Stimulated activated CD8-positive, alpha-beta memory T cell treated with anti-CD3 and anti-CD28 coated beads, Interleukin-15, amount 100 ng/mL, for 1 hour (primary cell): Measurements from ENCODE around the gene OSM.

Experiments used
- DNase-seq: peaks from one replicate; pipeline ENCODE4 v3.0.0-alpha.2; 2020; ENCODE audit warnings: low read depth

Gene OSM

DNA sequence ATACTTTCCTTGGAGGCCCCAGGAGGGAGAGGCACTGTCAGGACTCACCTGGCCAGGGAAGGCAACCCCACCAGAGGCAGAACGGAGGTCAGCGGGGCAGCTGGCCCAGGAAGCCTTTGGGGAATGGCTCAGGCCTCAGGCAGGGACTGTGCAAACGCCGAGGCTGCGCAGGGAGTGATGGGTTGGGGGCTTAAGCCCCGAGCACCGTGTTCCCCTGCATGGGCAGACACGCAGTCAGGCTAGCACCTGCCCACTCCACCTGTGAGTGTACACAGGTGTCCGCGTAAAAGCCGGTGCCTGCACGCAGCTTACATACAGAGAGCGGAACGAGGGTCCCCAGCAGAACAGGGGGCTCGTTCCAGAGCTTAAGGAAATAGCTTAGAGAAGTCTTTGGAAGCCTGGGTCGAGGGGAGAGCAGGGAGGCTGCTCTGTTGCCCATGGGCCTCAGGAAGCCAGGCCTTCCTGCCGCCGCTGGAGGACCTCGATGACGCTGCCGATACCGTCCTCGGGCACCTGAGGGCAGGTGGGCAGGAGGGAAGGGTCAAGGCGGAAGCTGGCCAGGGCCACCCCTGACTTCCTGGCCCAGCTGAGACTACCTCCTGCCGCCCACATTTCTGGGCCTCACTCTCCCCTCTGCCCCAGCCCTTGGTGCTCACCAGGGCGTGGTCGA, 18.7 kb upstream of the OSM start:
- DNase-seq = no peak

DNA sequence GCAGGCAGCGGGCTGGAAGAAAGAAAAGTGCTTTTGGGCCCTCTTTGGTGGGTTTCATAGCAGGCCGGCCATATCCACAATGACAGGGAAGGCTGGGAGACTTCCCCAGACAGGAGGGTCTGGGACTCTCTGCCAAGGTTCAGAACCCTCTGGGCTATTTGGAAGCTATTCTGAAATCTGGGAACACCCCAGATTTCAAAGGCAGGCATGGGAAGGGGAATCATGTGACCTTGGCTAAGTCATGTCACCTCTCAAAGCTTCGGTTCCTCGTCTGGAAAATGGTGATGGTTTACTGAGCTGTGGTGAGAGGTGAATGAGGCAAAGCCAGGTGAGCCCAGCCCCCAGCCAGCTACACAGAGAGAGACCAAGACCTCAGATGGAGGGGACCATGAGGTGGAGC, 18.0 kb upstream of the OSM start:
- no peak for DNase-seq

DNA sequence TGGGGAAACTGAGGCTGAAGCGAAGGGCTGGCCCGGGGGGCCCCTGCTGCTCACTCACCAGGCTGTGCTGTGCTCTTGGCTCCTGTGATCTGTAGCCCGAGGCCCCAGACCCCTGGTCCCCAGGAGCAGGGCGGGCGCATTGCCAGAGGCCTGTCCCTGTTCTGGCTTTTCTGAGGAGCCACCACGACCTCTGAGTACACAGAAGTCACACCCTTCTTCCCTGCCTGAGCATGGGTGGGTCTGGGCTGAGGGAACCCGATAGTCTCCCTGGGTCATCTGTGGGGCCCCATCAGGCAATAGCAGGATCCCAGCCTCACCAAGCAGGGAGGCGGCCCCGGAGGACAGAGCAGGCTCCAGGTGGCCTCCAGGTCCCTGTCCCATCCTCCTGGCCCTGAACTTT, 17.5 kb upstream of the OSM start:
- DNase-seq = no peak

DNA sequence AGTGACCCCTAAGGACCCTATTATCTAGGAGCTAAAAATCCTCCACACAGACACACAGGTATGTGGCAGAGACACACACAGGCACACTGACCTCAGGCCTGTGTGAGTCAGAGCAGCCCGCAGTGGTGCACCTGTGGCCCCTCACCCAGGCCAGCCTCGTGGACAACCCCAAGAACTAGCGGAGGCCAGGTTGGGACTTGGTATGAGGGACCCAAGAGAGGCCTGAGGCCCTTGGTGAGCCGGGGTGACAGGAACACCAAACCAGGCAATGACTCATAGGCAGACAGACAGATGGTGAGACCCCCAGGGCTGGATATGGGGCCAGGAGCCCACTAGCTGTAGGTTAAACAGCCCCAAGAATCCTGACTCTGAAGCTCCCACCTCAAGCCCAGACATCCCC, 16.7 kb upstream of the OSM start:
- DNase-seq = no peak

DNA sequence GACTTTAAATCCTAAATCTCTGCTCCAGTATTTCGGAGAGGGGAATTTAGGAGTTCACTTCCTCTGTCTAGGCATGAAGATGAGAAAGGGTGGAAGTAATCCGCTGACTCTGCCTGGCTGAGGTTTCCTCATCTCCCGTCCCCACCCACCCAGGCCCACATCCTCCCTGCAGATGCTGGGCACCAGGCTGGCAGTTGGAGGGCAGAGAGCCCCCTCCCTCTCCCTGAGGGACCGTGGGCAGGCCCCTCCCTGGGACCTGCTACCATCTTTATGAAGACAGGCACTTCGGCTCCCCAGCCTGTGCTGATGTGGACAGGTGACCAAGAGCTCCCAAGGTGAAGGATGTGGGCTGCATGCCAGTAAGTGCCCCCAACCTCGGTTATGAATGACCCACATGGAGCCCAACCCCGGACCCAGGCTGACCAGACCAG, 16.0 kb upstream of the OSM start:
- DNase-seq = no peak

DNA sequence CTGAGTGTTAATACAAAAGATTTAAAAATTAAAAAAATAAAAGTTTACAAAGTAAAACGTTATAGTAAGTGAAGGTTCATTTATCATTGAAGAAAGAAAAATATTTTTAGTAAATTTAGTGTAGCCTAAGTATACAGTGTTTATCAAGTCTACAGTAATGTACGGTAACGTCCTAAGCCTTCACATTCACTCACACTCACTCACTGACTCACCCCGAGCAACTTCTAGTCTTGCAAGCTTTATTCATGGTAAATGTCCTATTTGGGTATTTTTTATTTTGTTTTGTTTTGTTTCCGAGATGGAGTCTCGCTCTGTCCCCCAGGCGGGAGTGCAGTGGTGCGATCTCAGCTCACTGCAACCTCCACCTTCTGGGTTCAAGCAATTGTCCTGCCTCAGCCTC, 13.9 kb upstream of the OSM start:
- no peak for DNase-seq

DNA sequence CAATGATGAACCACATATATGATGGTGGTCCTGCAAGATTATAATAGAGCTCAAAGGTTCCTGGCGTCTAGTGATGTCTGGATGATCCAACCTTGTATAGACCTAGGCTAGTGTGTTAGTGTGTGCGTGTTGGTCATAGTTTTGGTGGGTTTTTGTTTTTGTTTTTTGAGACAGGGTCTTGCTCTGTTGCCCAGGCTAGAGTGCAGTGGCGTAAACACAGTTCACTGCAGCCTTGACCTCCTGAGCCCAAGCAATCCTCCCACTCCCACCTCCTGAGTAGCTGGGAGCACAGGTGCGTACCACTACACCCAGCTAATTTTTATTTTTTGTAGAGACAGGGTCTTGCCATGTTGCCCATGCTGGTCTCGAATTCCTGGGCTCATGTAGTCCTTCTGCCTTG, 13.3 kb upstream of the OSM start:
- DNase-seq = no peak

DNA sequence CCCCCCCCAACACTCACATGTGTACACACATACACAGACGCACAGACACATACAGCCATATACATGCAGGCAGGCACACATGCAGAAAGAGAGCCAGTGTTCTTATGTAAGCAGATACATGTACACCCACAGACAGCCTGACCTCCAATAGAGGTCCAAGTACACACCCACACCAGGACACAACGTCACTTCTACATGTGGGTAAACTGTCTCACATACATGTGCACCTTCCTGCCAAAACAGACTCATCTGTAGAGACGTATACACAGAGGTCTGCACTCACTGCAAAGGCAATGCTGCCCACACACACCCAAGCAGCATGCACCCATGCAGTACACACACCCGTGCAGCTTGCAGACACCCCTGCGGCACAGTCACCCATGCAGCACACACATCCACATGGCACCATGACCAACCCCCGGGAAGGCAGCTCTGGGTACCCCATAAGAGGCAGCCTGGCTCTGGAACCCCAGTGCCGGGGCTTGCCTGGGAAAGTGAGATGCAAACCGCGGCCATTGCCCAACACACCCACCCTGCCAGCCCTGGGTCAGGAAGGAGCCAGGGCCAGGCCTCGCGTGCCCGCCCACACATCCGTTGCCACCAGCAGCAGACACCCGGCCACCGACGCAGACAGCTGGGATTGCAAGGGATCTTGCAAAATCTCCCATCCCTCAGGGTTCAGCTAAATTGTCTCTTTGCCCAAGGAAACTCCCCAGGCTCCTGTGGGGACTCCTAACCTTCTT, 12.6 kb upstream of the OSM start:
- no peak for DNase-seq

DNA sequence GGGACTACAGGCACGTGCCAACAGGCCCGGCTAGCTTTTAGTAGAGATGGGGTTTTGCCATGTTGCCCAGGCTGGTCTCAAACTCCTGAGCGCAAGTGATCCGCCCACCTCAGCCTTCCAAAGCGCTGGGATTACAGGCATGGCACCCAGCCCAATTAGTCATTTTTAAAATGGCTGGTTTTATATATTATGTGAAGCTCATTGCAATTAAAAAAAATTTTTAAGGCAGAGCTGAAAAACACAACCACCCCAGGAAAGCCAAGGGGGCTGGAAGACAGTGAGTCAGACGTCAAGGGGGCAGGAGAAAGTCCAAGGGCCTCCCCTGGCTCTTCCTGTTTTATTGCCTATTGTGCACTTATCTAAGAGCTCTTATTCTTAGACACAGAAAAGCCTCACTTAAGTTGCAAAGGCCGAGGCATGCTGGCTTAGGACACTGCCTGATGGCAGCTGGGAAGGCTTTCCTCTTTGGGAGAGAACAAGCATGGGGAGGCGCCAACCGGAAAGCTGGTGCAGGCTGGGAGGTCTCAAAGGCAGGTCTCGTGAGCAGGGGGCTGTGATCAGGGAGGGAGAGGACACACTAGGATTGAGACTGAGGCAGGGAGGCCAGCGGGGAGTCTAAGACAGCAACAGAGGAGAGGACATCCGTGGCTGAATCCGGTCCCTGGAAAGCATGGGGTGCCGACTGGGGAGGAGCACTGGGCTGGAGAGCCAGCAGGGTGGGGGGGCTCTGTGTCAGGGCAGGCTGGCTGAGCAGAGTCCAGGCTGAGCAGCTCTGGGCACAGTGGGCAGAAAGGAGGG, 11.1 kb upstream of the OSM start:
- no peak for DNase-seq

DNA sequence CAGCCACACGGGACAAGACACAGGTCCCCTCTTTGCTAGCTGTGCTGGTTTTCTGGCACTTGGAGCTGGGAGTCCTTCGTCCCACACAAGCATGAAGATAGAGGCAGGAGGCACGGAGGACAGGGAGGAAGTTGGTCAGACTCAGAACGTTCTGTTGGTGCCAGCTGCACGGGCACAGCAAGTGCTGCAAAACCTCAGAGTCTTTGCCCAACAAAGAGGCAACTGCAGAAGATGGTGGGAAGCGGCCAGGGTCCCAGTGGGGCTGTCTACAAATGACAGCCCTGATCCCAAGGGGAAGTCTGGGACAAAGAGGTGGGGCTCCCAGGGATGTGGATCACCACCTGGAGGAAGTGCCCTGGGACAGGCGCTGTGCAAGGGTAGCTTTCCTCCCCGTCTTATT, 9.4 kb upstream of the OSM start:
- no peak for DNase-seq

DNA sequence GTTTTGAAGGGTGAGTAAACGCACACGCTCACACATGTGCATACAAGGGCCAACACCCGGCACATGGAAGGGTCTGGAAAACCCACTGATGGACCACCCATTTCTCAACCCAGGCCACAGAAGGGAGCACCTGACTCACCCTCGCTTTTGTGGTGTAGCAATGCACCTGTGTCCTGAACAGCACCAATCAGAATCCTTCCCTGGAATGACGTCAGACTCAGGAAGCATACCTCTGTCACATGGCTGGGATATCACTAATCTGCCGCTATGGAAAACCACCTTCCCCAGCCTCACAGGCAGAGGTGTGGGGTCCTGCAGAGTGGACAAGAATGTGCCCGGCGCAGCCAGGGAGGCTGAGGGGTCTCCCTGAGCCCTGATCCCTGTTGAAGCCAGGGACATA, 9.0 kb upstream of the OSM start:
- DNase-seq = no peak

DNA sequence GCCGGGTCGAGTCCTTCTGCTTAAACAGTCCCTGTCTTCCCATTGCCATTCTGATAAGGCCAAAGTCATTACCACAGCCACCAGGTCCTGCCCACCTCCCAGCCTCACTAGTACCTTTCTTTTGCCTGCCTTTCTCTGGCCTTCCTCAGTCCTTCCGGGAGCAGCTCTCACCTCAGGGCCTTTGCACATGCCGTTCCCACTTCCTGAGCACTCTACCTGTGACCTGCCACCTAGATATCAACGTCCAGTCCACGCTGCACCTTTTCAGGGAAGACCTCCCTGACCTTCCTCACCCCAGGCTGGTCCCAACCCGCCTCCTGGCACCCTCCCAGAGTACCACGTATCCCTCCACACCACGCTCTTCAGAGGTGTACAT, 7.8 kb upstream of the OSM start:
- DNase-seq = no peak

DNA sequence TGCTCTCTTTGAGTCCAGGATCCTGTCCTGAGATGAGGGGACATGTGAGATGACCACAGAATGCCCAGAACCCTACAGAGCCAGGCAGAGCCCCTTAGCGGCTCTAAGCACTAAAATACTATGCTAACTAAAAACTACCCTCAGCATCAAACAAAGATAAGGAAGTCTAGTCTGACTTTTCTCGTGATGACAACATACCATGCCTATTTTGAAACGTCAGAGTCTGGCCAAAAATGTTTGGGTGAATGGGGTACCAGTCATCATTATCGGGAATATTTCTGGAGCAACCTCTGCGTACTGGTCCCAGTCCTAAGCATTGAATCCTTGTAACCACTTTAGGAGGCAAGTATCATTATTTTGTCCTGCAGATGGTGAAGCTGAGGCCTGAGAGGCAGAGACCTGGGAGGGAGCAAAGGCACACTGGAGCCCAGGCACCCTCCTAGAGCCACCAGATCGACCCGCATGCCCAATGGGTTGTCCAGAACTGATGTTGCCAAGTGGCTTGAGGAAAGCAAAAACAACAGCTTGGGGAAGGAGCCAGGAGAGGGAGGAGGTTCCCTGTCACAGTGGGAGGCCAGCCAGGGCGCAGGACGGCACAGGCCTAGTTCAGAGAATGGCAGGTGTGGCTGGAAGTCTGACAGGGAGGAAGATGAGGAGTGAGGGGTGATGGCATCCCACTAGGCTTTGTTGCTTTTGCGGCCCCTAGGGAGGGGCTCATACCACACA, 7.2 kb upstream of the OSM start:
- DNase-seq = no peak

DNA sequence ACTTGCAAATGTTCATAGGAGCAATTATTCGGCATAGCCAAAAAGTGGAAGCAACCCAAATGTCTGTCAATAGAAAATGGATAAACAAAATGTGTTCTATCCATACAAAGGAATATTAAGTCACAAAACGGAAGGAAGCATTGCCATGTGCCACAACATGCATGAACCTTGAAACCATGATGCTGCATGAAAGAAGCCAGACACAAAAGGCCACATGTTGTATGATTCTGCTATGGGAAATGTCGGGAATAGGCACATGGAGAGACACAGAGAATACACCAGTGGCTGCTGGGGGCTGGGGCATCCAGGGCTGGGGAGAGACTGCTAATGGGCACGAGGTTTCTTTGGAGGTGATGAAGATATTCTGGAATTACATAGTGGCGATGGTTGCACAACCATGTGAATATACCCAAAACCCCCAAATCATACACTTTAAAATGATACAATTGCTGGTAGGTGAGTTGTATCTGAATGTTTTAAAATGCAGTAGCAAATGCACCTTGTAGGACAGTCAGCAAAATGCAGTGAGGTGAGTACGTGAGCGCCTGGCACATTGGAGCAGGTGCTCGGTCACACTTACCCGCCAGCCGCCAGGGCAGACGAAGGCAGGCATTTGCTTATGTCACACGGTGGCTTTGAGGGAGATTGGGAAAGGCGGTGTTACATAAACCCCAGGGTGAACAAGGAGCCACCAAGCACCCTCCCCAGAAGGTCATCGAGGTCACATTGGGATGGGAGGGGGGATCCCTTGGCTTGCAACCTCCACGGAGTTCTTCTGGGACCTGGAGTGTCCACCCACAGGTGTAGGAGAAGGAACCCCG, 6.3 kb upstream of the OSM start:
- DNase-seq = no peak

DNA sequence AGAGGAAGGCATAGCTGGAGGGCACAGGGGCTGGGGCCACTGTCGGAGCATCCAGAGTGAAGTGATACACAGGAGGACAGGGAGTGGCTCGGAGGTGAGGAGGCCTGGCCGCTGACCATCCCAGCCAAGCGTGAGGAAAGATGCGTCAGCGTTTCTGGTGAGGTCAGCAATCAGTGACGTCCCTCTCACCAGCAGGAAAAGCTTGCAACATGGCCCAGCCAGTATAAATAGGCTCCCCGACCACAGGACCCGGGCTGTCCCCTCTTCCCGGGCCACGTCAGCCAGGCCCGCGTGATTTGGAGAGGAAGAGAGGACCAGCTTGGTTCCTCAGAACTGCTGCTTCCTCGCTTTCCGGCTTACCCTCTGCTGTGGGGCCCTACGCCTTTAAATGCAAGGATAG, 4.2 kb upstream of the OSM start:
- DNase-seq = no peak

DNA sequence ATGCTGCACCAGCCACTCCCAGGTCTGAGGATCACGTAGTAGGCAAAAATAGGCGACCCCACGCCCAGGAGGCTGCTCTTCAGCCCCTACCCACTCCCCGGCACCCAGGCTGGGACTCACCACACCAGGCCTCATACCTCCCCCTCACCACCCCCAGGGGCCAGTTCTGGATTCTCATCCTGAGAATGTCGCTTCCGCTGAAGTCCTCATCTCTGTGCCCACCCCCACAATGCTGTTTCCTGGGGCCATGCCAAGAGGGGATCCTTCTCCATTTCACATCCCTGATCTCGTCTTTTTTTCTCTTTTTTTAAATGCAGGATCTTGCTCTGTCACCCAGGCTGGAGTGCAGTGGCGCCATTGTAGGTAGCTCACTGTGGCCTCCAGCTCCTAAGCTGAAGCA, 1.7 kb upstream of the OSM start:
- no peak for DNase-seq

DNA sequence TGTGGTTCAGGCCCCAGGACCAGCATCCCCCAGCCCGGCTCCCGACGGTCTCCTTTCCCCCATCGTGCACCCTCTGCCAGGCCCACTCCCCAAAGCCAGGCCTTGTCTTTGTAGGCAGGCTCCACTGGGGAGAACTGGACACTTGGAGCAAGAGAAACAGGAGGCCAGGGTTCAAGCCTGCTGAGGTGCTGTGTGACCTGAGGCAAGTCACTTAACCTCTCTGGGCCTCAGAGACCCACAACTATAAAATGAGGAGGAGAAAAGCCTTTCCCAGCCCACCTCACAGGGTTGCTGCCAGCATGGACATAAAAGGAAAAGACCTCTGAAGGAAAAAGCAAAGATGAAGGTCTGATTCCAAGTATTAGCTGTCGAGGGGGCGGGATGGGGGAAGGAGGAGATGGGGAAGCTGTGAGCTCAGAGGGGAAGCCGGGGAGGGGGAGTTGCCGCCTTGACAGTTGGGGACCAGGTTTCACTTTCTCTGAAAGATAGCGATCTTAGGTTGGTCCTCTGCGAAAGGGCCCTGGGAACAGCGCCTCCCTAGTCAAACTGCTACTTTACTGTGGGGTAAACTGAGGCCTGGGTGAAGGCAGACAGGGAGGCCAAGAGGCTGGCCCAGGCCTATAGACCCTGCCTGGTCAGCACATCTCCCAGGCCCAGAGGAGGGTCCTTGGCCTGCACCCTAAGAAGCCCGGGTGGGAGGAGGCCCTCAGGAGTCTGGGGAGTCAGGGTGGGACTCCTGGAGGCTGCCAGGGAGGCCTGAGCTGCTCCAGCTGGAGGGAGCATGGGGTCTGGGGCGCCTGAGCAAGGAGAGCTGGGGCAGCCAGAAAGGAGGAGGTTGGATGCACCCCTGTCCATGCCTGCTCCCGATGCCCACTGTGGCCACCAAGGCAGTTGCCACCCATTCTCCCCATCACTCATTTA, 991 bp upstream of the OSM start:
- DNase-seq = peak; percentile 36

DNA sequence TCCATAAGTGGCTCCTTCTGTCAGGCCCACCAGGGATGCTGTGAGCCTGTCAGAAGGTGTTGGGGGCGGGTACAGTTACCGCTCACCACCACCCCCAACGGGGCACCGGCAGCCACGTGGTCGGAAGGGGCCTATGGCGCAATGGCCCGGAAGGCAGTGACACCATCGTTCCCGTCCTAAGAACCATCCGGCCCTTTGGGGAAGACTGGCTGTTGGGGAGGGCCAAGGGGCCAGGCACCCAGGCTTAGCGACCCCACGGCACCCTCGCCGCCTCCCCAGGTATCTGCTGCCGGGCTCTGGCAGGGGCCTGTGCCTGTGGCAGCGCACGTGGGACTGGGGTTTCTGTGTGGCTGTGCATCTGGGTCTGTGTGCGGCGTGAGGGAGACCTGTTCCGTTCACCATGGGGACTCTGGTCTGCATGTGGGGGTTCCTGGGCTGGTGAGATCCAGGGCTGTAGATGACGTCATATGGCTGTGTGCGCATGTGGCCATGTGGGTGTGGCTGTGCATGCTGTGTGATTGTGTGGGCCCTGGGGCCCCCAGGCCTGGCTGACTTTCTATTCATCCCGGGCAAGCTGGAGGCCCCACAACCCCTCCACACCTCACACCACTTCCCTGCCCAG, 717 bp downstream of the OSM start:
- peak; percentile 65 for DNase-seq

DNA sequence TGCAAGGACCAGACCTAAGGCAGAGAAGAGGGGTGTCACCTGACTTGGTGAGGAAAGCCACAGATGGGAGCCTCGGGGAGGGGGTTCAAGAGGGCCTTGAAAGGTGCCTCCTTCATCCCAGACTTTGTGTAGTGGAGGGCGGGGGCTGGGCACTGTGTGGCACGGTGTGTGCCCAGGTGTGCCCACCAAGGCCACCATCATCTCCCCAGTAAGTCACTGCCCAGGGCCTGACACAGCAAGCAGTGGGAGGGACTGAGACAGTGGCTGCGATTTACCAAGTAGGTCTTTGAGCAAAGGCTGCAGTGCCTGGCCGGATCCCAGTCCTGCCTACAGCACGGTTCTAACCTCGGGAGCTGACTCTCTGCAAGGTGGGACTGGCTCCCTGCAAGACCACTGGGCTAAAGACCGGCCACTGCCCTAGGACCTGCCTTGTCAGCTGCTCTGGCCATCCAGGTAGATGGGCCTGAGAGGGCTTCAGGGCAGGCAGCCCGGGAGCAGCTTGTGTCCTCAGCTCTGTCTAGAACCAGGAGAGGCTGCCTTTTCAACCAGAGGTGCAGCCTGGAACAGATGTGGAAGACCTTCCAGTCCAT, 1.4 kb downstream of the OSM start:
- DNase-seq = no peak

DNA sequence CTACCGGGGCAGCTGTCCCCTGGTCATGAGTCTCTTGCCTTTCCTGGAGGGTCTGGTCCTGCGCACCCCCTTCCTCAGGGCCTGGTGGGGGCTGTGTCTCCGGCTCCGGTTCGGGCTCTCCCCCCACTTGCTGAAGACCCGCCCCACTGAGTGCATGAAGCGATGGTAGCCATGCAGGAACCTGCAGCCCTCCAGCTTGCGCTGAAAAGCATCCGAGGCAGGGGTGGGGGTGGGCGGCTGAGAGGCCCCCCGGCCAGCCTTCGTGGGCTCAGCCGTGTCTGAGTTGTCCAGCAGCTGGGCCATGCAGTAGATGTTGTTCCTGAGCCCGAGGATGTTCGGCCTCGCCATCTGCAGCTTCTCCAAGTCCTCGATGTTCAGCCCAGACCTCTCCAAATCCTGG, 2.8 kb downstream of the OSM start:
- DNase-seq = no peak
